Body of pancreas (tissue), 4 donors: Measurements from ENCODE around the gene RHOJ.

Source experiments
- CTCF ChIP-seq, 7 experiments: fragments of 450-650 bp in 4 of 7; fragments of 200-600 bp in 3 of 7; sonication (generic) in 3 of 7; IDR thresholded peaks; one replicate each; pipeline ENCODE4 v1.5.1; 2016 to 2019; ENCODE audit warnings: antibody characterized with exemption in 7 of 7
- POLR2A ChIP-seq, 3 donors: fragments of 450-650 bp; IDR thresholded peaks; one replicate each; pipeline ENCODE4 v1.6.1; 2016; ENCODE audit warnings: antibody characterized with exemption in 3 of 3, mild to moderate bottlenecking in 2 of 3

- TF ChIP-seq CTCF (IDR thresholded peaks at IDR 0.05), result no peak
- no peak for TF ChIP-seq POLR2A (IDR thresholded peaks at IDR 0.05)
Measured at GRCh38 chr14:63205044-63205575, 867 bp downstream of the RHOJ start.
